DOHH2 (cell line): ENCODE data around the gene ANKRD26.

ENCODE experiments used
- EZH2phosphoT487 ChIP-seq: fragments of 200-600 bp; sonication (generic); IDR thresholded peaks from 2 replicates; pipeline ENCODE4 v1.6.1; 2017; ENCODE audit warnings: borderline replicate concordance, mild to moderate bottlenecking, antibody characterized with exemption, low read length, moderate library complexity, mixed read lengths
- TF ChIP-seq, protein P1 (sequence below): fragments of 200-600 bp; sonication (generic); IDR thresholded peaks from one replicate; pipeline ENCODE4 v1.5.1; 2014; ENCODE audit warnings: antibody characterized with exemption, mild to moderate bottlenecking, low read depth, low read length; ENCODE audit not compliant: poor library complexity, severe bottlenecking

- TF ChIP-seq, protein P1, sequence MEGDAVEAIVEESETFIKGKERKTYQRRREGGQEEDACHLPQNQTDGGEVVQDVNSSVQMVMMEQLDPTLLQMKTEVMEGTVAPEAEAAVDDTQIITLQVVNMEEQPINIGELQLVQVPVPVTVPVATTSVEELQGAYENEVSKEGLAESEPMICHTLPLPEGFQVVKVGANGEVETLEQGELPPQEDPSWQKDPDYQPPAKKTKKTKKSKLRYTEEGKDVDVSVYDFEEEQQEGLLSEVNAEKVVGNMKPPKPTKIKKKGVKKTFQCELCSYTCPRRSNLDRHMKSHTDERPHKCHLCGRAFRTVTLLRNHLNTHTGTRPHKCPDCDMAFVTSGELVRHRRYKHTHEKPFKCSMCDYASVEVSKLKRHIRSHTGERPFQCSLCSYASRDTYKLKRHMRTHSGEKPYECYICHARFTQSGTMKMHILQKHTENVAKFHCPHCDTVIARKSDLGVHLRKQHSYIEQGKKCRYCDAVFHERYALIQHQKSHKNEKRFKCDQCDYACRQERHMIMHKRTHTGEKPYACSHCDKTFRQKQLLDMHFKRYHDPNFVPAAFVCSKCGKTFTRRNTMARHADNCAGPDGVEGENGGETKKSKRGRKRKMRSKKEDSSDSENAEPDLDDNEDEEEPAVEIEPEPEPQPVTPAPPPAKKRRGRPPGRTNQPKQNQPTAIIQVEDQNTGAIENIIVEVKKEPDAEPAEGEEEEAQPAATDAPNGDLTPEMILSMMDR, result no peak
- TF ChIP-seq EZH2phosphoT487, result no peak
These were observed 47.4 kb upstream of the ANKRD26 start for GRCh38 chr10:27147701-27148100.
